Chondrocyte (in vitro differentiated cells): Measurements from ENCODE around the gene LAMA1. TPM values are rescaled to one million over a fixed set of nuclear protein-coding genes. Genes with fewer than 3 reads are reported as not detected.

ENCODE experiments used
- DNase-seq: peaks from one replicate; pipeline ENCODE4 v3.0.0; 2021; ENCODE audit warnings: mixed read lengths, low spot score
- H3K27ac Mint-ChIP-seq: one replicate; pipeline ENCODE4 v1.8.0; 2021; ENCODE audit warnings: mild to moderate bottlenecking, moderate library complexity, mixed read lengths; ENCODE audit not compliant: unreplicated experiment
- H3K27me3 Mint-ChIP-seq: 2 replicates; pipeline ENCODE4 v1.8.0; 2021; ENCODE audit warnings: low read depth, mixed read lengths
- H3K36me3 Mint-ChIP-seq: 2 replicates; pipeline ENCODE4 v1.8.0; 2021; ENCODE audit warnings: low read depth, mixed read lengths
- H3K4me1 Mint-ChIP-seq: 2 replicates; pipeline ENCODE4 v1.8.0; 2021; ENCODE audit warnings: low read depth, mild to moderate bottlenecking, mixed read lengths
- H3K4me3 Mint-ChIP-seq: one replicate; pipeline ENCODE4 v1.8.0; 2021; ENCODE audit warnings: mild to moderate bottlenecking, moderate library complexity, mixed read lengths; ENCODE audit not compliant: unreplicated experiment
- H3K9me3 Mint-ChIP-seq: 2 replicates; pipeline ENCODE4 v1.8.0; 2021; ENCODE audit warnings: low read depth, mixed read lengths
- total RNA-seq: library from RNA; stranded (reverse); gene quantifications from 3 replicates; pipeline ENCODE4 v1.2.1, GENCODE V29; 2021
- TF ChIP-seq, protein P1 (sequence below): fragments of 200-600 bp; sonication (generic); IDR thresholded peaks from 2 replicates; pipeline ENCODE4 v1.5.0; 2021; ENCODE audit warnings: antibody characterized with exemption, mild to moderate bottlenecking, moderate library complexity

The LAMA1 gene
- total RNA-seq, 1 donor from 2014 or later = 2.3 TPM

DNA sequence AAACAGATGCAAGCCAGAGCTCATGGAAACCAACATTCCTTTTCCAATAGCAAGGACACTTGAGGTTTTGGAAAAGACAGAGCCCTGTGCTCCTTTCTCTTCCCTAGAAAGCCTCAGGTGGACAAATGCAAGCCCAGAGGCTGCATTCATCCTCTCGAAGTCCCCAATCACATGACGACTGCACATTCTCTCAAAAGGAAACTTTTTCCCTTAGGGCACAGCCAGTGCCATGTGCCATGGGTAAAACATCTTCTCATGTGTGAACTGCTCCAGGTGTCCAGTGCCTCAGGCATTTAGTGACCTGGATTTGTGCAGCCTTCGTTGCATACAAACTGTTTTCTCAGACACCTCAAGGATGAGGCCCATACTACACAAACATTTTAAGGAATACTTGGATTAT lies 140.7 kb downstream of the LAMA1 start:
- H3K4me1 Mint-ChIP-seq = no peaks in the 10 kb centered on the region
- H3K27me3 Mint-ChIP-seq = no peaks in the 10 kb centered on the region
- H3K36me3 Mint-ChIP-seq = no peaks in the 10 kb centered on the region
- TF ChIP-seq, protein P1, sequence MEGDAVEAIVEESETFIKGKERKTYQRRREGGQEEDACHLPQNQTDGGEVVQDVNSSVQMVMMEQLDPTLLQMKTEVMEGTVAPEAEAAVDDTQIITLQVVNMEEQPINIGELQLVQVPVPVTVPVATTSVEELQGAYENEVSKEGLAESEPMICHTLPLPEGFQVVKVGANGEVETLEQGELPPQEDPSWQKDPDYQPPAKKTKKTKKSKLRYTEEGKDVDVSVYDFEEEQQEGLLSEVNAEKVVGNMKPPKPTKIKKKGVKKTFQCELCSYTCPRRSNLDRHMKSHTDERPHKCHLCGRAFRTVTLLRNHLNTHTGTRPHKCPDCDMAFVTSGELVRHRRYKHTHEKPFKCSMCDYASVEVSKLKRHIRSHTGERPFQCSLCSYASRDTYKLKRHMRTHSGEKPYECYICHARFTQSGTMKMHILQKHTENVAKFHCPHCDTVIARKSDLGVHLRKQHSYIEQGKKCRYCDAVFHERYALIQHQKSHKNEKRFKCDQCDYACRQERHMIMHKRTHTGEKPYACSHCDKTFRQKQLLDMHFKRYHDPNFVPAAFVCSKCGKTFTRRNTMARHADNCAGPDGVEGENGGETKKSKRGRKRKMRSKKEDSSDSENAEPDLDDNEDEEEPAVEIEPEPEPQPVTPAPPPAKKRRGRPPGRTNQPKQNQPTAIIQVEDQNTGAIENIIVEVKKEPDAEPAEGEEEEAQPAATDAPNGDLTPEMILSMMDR = no peak
- no peak overlapping the region for H3K4me3 Mint-ChIP-seq
- DNase-seq = no peak
- H3K9me3 Mint-ChIP-seq = no peaks in the 10 kb centered on the region
- no peak overlapping the region for H3K27ac Mint-ChIP-seq

DNA sequence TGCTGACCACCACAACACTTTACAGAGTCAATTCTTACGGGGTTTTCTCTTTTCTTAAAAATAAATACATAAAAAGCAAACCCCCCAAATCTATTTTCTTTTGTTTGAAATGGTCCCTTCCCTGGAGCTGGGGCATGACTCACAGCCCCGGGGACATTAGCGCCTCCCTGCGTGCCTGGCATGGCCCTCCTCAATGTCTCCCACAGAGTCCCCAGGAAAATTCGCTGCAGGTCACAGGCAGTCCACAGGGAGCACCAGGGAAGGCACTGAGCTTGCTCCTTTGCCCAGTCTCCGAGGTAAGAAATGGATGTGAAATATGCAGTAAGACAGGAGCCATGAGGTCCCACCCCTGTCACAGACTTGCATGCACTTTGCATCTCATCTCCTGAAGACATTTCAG lies 142.5 kb downstream of the LAMA1 start:
- TF ChIP-seq, protein P1 = no peak
- no peaks in the 10 kb centered on the region for H3K27me3 Mint-ChIP-seq
- no peak overlapping the region for H3K4me3 Mint-ChIP-seq
- no peaks in the 10 kb centered on the region for H3K9me3 Mint-ChIP-seq
- no peaks in the 10 kb centered on the region for H3K36me3 Mint-ChIP-seq
- H3K4me1 Mint-ChIP-seq = no peaks in the 10 kb centered on the region
- no peak overlapping the region for H3K27ac Mint-ChIP-seq
- DNase-seq = no peak

DNA sequence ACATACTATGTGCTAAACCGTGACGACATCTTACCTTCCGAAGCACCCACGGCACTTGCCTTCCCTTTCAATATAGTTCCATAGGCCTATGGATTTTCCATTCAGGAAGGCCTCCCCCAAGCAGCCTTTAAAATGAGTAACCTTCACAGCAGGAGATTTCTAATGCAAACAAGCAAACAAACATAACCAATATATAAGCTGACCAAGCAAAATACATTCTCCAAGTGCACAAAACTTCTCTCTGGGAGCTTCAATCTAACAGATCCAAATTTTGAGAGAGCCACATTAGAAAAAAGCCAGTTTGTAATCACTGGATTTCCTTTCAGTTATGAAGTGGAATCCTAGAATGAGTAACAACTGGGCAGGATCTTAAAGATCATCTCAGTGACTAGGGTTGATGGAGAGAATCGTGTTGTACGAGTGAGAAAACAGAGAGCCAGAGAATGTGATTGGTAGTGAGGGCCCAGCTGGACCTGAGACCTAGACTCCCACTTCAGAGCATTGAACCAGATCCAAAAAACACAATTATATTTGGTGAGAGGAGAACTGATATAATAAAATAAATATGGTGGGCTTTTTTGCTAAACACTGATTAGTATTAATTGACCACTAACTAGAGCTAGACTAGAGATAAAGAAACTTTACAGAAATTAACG lies 145.6 kb downstream of the LAMA1 start:
- no peaks in the 10 kb centered on the region for H3K9me3 Mint-ChIP-seq
- H3K27ac Mint-ChIP-seq = no peak overlapping the region
- TF ChIP-seq, protein P1 = no peak
- H3K27me3 Mint-ChIP-seq = no peaks in the 10 kb centered on the region
- peaks cover 1% of the 10 kb centered on the region for H3K36me3 Mint-ChIP-seq
- no peaks in the 10 kb centered on the region for H3K4me1 Mint-ChIP-seq
- DNase-seq = no peak
- H3K4me3 Mint-ChIP-seq = no peak overlapping the region

DNA sequence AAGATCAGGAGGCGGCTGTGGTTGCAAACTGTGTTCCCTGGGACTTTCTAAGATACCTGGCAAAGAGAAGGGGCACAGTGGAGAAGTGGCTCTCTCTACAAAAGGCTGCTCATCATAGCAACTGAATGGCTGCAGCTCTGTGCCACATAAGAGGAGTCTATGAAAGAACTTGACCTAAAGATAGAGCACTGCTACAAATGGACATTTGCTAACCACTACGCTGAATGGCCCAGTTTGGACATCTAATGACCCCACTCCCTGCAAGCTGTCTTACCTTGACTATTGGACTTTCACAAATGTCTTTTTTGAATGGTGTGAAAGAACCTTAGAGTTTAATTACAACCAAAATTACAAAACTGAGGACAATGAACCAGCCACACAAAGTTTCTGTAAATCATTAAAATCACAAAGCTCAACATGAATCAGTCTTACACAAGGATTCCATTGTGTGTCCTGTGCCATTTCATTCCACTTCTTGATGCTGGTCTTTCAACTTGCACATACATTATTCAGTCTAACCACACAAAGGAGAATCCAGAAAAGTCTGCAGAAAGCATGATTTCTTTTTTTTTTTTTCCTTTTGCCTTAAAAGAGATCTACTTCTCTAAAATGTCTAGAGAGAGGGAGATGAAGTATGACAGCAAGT lies 154.0 kb downstream of the LAMA1 start:
- Mint-ChIP-seq H3K36me3 (no peaks in the 10 kb centered on the region), H3K9me3 (peaks cover 8% of the 10 kb centered on the region), H3K4me3 (no peak overlapping the region), H3K27me3 (no peaks in the 10 kb centered on the region), H3K27ac (no peak overlapping the region), H3K4me1 (peaks cover 17% of the 10 kb centered on the region)
- TF ChIP-seq, protein P1 = no peak
- no peak for DNase-seq

DNA sequence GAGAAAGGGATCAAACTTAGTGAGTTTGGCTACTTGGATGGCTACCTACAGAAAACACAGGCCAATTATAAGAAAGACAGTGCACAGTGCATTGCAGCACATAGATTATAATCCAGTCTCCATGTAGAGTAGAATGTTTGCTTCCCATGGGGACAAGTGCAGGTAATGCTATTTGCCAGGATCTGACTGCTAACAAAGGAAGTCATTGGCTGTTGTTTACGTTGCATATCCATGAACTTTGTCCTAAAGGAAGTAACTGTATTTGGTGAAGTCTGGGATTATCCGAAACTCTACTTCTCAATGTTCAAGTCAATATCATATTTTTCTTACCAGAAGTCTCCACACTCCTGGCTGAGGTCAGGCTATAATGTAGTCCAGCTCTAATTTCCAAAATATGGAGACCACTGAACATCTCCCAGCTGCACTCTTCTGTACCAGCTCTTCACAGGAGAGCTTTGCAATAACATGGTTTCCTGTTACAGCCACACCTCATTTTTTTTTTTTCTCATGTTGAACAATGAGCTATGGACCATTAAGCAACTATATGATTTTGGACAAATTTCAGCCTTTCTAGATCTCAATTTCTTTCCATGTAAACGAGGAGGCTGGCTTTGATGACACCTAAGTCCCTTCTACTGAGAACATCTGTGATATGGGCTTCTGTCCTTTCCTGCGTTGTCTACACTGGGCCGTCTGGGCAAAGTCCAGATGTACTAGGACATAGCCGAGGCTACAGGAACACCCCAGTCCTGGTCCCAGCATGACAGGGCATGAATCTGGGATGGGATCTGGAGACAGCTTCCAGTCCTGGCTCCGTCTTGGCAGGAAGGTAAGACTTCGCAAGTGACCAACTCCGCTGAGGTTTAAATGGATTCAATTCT lies 154.8 kb downstream of the LAMA1 start:
- Mint-ChIP-seq H3K36me3 (no peaks in the 10 kb centered on the region), H3K27ac (no peak overlapping the region), H3K27me3 (no peaks in the 10 kb centered on the region), H3K4me3 (no peak overlapping the region), H3K4me1 (peaks cover 17% of the 10 kb centered on the region), H3K9me3 (peaks cover 8% of the 10 kb centered on the region)
- TF ChIP-seq, protein P1 = no peak
- no peak for DNase-seq
